Mucosa of descending colon (tissue), 3 donors: Measurements from ENCODE around the gene EFNA5. TPM values are rescaled to one million over a fixed set of nuclear protein-coding genes. Genes with fewer than 3 reads are reported as not detected.

Source experiments
- ATAC-seq: fragments of 200-7000 bp; cut with Tn5 transposase; one replicate; pipeline ENCODE4 v1.9.1; 2020; ENCODE audit warnings: mild to moderate bottlenecking, moderate library complexity
- DNase-seq, 3 donors: peaks; one replicate each; pipeline ENCODE4 v3.0.0-alpha.2; 2020
- H3K36me3 ChIP-seq: fragments of 200-600 bp; one replicate; pipeline ENCODE4 v1.8.0; 2021; ENCODE audit warnings: low read depth, mild to moderate bottlenecking
- H3K4me1 ChIP-seq: fragments of 200-600 bp; one replicate; pipeline ENCODE4 v1.8.0; 2021; ENCODE audit warnings: low read depth, mild to moderate bottlenecking
- H3K4me3 ChIP-seq: fragments of 200-600 bp; one replicate; pipeline ENCODE4 v1.8.0; 2021; ENCODE audit warnings: mild to moderate bottlenecking
- H3K9me3 ChIP-seq: fragments of 200-600 bp; one replicate; pipeline ENCODE4 v1.8.0; 2021; ENCODE audit warnings: mild to moderate bottlenecking
- intact Hi-C, 2 donors: fragments of 100-400 bp; cut with DNase I in 1 of 2; cut with micrococcal nuclease in 1 of 2; formaldehyde crosslinking; loops; one replicate each; pipeline versions ENCODE4 v1.11.0 to v1.11.1; 2022; cut with DNase I, micrococcal nuclease
- total RNA-seq, 3 donors: library from RNA; stranded (reverse); fragmentation: NEBNext Ultra II Directional in 2 of 3; extraction: Animal tissue kit (Norgen Biotek cat#: 25700) in 2 of 3; gene quantifications; one replicate each; pipeline versions ENCODE4 v1.2.1 to v1.2.4, GENCODE V29; 2021 to 2023
- TF ChIP-seq, protein P1 (sequence below): fragments of 200-600 bp; IDR thresholded peaks from one replicate; pipeline ENCODE4 v1.8.0; 2022; ENCODE audit warnings: antibody characterized with exemption, mild to moderate bottlenecking
- donor health status: DM: no; HTN: no; CAD: no; lungs with moderate emphysema.
- donor health status: DM: no; HTN: no; CAD: no.
- donor health status: DM: no; HTN: yes; CAD: no.

EFNA5 gene
- total RNA-seq, 3 donors from 2014 or later, result 12.7 to 14.4 (median 14.3) TPM

DNA sequence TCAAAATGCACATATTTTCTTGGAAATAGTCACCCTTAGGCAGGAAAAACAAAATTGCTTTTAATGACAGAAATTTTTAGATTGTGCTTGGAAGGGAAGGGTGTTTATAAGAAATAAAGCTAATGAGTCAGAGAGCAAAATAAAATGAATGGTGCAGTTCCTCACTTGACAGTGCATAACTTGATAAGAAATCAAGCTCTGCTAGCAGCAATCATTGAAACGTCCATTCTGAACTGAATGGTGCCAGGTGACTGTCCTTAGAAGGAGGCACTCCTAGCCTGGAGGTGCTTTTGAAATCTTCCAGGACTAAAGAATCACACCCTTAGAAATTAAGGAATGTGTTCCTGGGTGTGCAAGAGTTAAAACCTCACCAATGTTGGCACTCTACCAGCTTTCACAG is 202.5 kb downstream of the EFNA5 start:
- TF ChIP-seq, protein P1, sequence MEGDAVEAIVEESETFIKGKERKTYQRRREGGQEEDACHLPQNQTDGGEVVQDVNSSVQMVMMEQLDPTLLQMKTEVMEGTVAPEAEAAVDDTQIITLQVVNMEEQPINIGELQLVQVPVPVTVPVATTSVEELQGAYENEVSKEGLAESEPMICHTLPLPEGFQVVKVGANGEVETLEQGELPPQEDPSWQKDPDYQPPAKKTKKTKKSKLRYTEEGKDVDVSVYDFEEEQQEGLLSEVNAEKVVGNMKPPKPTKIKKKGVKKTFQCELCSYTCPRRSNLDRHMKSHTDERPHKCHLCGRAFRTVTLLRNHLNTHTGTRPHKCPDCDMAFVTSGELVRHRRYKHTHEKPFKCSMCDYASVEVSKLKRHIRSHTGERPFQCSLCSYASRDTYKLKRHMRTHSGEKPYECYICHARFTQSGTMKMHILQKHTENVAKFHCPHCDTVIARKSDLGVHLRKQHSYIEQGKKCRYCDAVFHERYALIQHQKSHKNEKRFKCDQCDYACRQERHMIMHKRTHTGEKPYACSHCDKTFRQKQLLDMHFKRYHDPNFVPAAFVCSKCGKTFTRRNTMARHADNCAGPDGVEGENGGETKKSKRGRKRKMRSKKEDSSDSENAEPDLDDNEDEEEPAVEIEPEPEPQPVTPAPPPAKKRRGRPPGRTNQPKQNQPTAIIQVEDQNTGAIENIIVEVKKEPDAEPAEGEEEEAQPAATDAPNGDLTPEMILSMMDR, result no peak
- Histone ChIP-seq H3K4me1 (peaks cover 7% of the 10 kb centered on the region), H3K4me3 (no peak overlapping the region), H3K9me3 (no peaks in the 10 kb centered on the region), H3K36me3 (no peaks in the 10 kb centered on the region)
- ATAC-seq, result peak; percentile 22
- intact Hi-C loops, result no loop called here
- no peak for DNase-seq

DNA sequence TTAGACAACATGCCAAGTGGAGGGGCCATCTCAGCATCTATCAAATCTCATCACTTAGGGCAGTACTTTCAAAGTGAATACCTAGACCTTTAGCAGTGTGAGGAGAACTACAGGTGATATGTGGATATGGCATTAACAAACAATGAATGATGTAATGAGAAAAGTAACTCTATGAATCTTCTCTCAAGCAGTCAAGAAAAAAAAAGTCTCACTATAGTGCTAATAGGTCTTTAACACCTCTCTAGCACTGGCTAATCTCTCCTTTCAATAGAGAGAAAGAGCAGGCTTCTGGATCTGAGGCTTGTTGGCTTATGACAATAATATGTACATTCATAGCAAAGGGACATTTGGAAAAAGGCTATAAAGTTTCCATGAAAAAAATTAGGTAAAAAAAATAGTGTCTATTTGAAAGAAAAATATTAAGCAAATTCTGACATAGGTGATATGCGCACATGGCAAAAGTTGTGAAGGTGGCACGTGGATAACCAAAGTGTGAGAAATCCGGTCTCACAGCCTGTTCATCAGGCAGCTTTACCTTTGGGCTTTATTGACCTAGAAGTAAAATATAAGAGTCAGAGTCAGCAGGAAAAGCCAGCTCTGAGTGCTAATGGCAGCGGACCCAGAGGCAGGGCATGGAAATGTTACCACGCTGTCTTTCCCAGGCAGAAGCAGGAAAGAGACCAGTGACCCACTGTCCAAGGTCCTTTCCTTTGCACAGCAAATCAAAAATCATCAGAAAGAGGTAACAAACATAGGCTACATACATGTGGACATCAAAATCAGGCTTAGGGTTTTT is 203.4 kb downstream of the EFNA5 start:
- H3K9me3 ChIP-seq, result no peaks in the 10 kb centered on the region
- peaks cover 7% of the 10 kb centered on the region for H3K4me1 ChIP-seq
- intact Hi-C loops, result no loop called here
- ATAC-seq, result peak; percentile 90
- no peak overlapping the region for H3K4me3 ChIP-seq
- DNase-seq, result peak in 2 of 3 donors; percentile 44 to 56
- TF ChIP-seq, protein P1, result no peak
- no peaks in the 10 kb centered on the region for H3K36me3 ChIP-seq

DNA sequence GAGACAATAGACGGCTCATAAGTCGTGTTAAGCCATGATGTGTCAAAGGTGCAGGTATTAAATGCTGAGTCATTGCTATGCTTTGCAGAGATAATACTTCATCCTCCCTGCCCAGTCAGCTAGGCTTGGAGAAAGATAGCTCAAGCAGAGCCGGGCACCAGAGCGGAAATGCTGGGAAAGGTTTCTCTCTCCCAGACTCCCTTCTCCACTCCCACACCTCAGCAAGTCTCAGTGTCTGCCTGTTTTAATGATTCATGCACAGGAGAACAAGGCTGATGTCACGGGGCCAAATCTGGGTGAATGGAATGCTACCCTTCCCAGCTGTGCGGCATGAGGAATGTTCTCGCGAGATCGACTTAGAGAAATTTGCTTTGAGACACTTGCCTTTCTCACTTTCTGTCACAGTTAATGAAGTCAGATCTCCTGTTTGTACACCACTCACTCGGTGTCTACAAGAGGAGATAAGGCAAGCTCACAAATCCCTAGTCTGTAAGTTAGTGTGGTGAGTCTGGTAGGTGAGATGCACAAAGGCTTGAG is 204.4 kb downstream of the EFNA5 start:
- ATAC-seq (no peak), DNase-seq (no peak)
- intact Hi-C loops, result no loop called here
- no peaks in the 10 kb centered on the region for H3K9me3 ChIP-seq
- H3K36me3 ChIP-seq, result no peaks in the 10 kb centered on the region
- no peak overlapping the region for H3K4me3 ChIP-seq
- peaks cover 7% of the 10 kb centered on the region for H3K4me1 ChIP-seq
- TF ChIP-seq, protein P1, result no peak

DNA sequence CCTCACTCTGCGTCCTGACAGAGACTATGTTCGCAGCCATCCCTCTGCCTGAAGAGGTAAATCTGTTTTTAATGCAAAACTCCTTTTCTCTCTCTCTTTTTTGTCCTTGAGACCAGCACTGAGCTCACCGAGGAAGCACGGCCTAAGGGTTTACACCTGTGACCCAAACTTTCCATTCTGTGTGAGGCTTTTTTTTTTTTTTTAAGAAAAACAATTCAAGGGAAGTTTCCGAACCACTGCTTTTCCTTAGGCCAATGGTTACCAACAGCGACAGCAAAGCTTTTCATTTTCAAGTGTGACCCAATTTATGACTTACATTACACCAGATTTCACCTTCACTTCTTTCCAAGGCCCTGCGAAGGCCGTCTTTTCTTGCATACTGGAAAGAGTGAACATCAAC is 205.9 kb downstream of the EFNA5 start:
- peaks cover 7% of the 10 kb centered on the region for H3K4me1 ChIP-seq
- intact Hi-C loops, result no loop called here
- ATAC-seq (no peak), DNase-seq (no peak)
- TF ChIP-seq, protein P1, result no peak
- no peaks in the 10 kb centered on the region for H3K36me3 ChIP-seq
- H3K9me3 ChIP-seq, result no peaks in the 10 kb centered on the region
- H3K4me3 ChIP-seq, result no peak overlapping the region

DNA sequence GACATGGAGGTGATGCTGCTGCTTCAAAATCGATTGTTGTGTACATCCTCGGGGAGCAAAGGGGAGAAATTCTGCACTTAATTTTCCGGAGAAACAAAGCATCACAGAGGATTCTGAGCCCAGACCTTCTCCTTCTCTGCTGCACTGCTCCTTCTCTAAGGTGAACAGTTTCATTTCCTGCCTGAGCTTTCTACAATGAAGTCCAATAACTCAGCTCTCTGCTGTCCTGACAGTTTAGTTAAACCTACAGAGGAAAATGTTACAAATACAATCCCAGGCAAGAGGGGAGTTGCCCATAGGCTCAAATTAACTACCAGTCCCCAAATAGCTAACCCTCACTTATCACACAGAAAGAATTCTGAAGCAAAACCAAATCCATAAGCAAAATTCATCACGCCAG is 206.3 kb downstream of the EFNA5 start:
- H3K4me3 ChIP-seq, result no peak overlapping the region
- intact Hi-C loops, result no loop called here
- peaks cover 7% of the 10 kb centered on the region for H3K4me1 ChIP-seq
- DNase-seq, result no peak
- H3K9me3 ChIP-seq, result no peaks in the 10 kb centered on the region
- no peaks in the 10 kb centered on the region for H3K36me3 ChIP-seq
- no peak for ATAC-seq
- TF ChIP-seq, protein P1, result no peak
